Cortex of kidney (tissue), 1 donor: ENCODE results near the gene NEK6.

Source experiments
- DNase-seq: peaks from one replicate; lab custom pipeline; 2025; lab: John Stamatoyannopoulos, UW

NEK6 gene

DNA sequence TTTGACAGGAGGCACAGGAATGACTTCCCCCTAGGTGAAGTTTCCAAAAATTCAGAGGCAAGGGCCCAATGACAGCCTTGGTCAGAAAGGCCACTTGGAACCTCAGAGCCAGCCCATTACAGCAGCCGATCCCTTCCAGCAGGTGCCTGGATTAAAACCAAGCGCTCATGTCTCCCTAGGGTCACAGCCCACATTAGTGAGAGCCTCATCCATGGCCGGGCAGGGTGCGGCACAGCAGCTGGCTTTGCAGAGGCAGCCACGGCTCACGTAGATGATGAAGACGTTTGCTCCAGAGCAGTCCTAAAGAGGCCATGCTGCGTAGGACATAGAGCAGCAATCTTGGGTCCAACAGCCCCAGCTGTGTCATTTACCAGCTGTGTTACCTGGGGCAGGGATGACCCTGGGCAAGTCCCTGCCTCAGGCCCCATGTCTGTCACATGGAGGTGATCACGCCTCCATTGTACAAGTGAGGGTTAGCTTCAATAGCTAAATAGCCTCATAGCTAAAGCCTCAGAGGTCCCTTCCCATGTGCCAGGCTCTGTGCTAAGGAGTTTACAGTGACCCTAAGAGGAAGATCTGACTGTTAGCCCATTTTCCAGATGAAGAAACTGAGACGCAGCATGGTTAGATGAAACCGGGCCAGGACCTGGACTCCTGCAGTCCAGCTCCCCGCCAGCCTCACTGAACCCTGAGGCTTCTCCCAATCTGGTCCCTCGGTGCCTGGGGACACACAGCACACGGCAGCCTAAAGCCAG is 39.2 kb downstream of the NEK6 start:
- DNase-seq = no peak

DNA sequence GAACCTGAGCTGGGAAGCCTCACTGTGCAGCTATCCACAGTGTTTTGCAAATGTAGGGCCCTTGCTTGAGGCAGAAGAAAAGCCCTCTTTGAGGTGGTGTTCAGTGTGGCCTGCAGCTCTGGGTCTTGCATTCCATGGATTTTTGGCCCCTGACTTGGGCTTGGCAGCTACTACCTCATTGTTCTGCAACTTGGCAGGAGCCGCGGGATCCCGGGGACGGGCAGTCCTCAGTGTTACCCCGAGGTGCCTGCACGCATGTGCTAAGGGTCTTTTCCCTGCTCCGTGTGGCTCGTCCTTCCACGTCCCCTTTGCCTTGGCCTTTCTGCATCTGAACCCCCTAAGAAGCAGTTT is 39.8 kb downstream of the NEK6 start:
- no peak for DNase-seq

DNA sequence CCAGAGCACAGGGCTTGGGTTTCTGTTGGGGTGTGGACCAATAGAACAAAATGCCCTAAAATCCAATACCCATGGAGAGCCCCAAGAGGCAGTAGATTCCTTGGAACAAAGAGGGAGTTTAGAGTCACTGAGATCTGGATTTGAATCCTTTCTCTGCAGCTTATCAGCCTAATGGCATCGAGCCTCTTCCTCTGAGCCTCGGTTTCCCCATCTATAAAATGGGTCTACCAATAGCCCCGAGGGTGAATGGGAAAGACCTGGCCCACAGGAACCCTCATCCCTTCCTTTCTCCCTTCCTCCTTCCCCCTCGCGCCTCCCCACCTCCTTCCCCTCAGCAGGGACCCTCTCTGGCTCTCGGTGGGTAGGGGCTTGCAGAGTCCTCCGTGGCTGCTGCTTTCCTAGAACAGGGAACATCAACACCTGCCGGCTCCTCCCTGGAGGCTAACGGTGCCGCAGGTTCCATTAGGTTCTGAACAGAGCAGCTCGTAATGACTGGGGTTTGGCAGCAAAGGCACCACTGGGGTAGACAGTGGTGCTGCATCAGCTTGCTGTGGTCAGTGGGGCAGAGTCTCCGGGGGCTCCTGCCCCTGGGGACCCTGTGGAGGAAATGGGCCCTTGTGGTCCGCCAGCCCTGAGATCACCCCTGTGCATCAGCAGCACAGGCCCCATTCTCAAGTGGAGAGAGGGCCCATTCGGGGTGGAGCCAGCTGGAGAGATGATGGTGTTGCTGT is 40.3 kb downstream of the NEK6 start:
- no peak for DNase-seq

DNA sequence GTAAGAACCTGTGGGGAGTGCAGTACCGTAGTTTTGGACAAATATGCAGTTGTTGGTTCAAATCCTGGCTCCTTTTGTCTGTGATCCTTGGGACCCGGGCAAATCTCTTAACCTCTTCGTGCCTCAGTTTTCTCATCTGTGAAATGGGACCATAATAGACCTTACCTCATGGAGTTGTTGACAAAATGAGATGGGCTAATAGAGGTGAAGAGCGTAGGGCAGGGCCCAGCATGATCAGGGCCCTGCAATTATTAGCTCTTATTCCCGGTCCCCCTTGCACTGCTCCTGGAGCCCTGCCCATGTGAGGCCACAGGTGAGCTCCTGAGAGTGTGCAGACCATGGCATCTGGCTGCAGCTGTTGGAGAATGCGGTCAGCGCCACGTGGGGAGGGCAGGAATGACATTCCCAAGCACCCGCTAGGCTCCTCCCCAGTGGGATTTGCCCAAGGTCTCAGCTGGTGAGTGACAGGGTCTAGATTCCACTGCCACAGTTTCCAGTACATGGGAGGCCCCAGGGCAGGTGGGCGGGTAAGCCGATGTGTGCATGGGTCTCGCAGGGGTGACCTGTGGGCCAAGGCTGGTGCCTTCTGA is 41.0 kb downstream of the NEK6 start:
- no peak for DNase-seq

DNA sequence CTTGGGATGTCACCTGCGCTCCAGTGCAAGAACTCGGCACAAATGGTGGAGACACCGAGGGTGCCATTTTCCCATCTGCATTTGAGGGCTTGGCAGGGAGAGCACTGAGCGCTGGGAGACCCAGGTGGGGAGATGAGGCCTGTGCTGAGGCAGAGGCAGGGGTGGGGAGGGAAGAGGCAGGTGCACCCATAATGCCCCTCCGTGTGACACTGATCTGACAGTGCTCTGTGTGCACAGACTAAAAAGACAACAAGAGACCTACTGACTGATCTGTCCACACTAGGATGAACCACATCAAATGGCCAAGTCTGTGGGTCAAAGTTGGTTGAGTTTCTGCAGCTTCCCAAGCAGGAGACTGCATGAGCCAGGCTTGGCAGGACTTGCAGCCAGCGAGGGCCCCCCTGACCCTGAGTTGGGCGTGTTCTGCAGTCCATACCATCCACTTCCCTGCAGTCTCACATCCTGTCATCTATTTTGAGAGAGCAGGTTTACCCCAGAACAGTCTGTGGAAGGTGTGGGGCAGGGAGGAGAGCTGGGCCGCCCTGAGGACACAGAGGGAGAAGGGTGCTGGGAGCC is 41.9 kb downstream of the NEK6 start:
- no peak for DNase-seq

DNA sequence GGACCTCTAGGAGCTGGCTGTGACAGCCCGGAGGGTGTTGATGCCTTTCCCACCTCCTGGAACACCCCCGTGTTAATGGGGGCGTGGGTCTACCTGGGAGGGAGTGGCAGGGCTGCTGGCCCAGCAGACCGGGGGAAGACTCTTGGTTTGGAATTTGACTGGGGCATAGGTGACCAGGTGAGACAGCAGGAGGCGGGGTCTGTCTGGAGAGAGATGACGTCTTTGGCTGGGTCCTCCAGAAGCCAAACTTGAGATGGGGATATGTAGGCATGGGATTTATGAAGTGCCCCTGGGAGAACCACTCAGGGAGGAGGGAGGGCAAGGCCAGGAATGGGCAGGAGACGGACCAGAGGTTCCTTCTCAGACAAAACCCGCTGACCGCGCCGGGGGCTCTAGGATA is 42.6 kb downstream of the NEK6 start:
- no peak for DNase-seq

DNA sequence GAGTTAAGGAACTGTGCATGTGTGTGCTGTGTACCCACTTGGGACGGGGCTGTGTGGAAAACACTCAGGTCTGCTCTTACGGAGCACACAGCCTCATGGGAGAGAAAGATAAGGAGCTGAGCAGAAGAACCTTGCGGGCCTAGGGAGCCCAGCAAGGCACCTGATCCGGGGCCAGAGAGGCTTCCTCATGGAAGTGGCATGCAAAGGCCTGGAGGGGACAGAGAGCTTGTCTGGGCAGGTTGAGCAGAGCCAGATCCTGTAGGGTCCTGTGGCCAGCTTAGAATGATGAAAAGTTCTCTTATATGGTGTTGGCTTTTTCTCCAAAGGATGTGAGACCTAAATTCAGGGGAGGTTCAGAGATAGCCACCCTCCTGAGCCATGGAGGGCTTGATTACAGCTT is 45.2 kb downstream of the NEK6 start:
- DNase-seq = no peak

DNA sequence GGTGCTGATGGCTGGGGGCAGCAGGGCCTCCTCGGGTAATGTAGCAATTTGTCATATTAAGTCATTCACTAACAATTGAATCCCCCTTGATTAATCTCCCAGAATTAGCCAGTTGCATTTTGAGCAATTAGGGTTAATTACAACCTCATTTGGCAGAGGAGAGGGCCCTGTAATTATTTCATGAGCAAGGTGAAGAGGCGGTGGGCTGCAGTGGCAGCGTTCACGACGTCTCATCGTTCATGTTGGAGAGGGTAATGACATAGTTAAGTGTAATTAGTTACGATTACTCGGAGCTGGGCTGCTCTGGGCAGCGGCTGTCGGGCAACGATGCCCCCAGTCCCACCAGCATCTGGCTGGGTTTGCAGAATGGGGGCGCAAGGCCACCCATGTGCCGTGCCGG is 46.0 kb downstream of the NEK6 start:
- no peak for DNase-seq

DNA sequence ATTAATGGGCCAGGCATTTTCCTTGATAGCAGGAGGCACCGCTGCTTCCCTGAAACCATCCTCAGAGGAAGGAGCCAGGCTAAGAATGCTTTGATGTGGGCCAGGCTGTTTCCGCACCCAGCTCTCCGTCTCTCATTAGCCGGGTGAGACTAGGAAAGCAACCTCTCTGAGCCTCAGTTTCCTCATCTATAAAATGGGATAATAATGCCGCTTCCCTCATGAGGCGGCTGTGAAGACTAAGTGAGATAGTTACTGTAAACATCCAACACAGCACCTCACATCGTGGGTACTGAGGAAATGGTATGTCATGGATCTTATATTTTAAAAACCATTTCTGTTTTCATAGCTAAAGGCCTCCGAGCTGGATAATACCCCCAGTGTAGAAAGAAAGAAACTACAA is 46.5 kb downstream of the NEK6 start:
- no peak for DNase-seq

DNA sequence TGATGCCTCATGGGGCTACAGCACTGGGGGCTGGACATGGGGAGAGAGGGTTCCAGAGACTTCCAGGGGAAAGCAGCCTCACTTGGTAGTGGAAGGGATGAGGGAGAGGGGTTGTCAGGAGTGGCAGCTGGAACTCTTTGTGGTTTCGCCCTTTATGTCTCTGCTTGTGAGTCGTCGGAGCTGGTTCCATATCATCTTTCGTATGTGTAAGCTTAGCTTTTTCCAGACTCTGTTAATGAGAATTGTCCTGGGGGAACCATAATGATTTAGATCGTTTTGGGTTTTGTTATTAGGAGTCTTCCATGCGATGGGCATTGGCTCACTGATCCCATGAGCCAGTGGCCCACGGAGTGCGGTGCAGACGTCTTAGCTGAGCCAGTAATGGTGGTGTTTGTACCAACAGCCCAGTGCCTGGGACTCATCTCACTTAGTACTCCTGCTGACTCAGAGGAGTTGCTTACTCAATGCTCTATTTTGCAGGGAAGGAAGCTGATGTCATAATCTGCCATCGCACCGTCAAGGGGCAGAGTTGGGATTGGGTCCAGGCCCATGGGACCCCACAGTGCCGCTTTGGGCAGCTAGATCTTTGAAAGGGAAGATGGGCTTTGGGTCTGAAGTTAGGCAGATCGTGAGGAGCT is 48.5 kb downstream of the NEK6 start:
- DNase-seq = no peak

DNA sequence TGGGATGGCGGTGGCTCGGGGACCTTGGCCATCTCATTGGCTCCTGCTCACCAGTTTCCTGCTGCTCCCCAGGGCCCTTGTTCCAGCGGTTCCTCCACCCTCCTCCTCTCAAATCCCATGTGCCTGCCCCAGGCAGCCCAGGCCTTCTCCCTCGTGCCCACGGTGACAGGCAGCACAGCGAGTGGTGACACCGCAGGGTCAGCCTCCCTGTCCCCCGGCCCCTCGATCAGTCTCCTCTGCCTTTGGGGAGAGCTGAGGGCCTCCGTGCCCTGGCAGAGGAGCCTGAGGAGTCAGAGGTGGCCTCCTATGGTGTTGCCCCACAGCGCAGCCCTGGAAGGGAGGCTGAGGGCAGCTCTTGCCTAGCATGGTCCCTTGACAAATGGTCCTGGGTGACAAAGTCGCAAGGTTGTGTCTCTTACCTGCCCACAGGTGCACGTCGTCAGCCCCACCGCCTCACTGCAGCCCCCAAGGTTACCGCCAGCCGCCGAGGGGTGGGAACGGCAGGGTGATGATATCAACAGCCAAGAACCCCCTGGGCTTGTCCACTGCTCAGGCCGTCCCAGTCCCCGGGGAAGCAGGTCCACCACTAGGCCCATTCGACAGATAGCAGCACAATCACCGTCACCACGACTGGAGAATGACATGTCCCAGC is 49.8 kb downstream of the NEK6 start:
- no peak for DNase-seq

DNA sequence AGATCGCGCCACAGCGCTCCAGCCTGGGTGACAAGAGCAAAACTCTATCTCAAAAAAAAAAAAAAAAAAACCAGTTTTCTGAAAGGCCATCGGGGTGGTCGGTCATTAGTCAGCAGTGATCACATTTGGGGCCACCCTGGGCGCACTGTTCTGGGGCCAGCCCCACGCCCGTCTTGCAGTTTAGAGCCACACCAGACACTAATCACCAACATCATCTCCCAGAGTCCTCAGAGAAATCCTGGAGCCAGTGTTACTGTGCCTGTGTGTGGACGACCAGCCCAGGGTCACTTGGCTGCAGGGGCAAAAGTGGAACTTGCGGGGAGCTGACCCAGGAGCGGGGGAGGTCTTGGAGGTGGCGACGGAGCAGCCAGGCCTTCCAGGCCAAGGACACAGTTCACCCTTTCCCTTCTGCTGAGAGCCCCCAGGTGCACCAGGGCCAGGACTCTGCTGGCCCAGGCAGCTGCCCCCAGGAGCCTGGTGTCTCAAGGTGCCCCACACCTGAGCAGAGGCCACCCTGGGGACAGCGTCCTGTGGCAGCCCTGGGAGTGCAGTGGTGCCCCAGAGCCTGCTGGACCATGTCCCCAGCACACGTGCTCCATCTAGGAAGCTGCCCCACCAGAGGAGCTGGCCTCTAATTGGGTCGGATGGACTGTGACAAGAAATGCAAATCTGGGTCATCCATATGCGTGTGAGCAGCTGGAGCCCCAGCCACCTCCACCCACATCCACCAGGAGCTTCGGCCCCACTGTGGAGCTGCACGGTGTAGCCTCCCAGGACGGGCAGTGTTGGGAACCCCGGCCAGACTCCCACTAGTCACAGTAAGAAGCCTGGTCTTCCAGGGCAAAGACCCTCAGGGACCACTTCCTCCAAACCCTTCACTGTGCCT is 51.1 kb downstream of the NEK6 start:
- DNase-seq = no peak

DNA sequence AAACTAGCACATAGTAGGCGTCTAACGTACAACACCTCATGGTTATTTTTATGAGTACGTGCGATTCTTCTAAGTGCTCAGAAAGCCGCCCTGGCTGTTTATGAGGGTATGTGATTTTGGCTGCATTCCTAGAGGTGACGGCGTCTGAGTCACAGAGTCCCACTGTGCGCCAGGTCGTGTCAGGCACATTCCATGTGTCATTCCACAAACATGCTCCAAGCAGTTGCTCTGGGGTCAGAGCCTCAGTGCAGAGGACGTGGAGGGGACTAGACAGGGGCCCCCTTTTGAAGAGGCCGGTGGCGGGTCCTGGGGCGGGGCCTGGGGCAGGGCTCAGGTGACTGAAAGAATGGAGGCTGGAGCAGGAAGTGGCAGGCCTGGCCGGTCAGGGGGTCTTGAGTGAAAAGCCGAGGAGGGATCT is 51.9 kb downstream of the NEK6 start:
- no peak for DNase-seq

DNA sequence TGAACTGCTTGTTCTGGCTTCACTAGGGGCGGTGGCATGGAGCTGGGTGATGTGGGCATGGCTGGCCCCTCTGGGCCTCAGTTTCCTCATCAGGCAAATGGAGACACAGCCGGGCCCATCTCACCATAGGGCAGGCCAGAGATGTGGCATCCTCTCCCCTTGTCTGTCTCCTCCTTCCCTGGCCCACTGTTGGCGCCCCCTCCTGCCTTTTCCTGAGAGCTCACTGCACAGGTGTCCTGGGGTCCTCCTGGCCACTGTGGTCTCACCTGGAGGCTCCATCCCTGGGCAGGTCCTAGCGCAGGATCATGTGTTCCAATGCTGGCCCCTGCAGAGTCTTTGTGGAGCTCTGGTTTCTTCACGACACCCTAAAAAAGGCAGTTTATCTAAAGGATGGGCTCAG is 53.5 kb downstream of the NEK6 start:
- DNase-seq = no peak

DNA sequence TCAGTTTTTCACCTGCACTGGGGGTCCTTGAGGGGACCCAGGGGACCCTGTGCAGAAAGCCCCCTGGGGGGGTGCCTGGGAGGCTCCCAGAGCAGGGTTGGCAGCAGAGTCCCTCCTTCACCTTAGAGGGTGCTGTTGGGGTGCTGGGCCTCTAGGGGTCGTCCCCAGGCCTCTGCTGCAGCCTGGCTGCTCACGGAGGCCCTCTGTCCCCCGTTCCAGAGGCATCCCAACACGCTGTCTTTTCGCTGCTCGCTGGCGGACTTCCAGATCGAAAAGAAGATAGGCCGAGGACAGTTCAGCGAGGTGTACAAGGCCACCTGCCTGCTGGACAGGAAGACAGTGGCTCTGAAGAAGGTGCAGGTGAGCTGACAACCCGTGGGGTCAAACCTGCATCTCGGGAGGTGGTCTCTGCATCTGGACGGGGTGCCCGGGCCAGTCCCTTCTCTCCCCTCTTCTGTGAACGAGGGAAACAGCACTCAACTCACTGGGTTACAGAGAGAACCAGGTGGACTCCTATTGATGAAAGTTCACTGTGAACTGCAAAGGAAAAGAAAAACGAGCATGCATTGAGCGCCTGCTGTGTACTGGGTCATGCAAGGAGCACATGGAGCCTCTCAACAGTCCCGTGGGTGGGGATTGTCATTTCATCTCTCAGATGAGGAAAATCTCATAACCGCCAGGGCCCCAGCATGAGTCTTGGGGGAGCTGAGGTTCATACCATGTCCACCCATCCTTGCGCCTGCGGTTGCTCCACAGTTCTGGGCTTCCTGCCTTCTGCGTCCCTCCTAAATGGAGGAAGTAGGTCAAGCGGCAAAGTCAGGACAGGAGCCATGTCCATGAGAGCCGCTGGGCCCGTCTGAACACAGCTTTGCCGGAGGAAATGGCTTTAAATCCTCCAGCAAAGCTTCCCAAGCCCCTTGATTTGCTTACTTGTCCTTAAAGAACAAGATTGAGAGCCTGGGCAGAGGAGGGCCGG is 54.8 kb downstream of the NEK6 start:
- no peak for DNase-seq

DNA sequence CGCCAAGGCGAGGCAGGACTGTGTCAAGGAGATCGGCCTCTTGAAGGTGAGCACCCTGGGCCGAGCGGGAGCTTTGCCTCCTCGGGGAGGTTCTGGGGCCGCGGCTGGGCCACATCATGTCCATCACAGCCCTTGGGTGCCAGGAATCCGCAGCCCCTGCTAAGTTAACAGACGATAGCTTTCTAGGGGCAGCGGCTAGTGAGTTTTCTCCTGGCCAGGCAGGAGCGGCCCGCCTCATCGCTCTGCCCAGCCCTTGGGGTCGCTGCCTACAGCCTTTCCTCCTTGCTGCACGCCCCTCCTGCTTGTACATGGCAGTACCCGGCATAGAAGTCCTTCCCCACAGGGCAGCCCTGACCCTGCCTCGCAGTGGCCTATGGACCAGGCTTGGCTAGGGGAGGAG is 56.2 kb downstream of the NEK6 start:
- no peak for DNase-seq

DNA sequence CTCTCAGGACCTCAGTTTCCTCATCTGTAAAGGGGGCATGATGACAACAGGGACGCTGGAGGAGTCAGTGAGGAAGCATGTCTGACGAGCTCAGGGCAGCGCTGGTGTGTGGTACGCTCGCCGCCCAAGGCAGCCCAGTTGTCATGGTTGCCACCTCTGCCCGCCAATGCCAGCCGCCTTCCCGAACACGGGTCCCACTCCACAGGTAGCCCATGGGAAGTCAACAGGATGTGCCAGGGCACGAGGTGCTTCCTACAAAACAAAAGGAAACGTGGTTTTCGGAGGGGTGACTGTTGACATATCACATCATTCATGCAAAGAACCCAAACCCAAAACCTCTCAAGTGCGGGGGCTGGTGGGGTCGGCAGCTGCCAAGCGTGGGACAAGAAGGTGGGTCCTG is 58.1 kb downstream of the NEK6 start:
- DNase-seq = no peak

DNA sequence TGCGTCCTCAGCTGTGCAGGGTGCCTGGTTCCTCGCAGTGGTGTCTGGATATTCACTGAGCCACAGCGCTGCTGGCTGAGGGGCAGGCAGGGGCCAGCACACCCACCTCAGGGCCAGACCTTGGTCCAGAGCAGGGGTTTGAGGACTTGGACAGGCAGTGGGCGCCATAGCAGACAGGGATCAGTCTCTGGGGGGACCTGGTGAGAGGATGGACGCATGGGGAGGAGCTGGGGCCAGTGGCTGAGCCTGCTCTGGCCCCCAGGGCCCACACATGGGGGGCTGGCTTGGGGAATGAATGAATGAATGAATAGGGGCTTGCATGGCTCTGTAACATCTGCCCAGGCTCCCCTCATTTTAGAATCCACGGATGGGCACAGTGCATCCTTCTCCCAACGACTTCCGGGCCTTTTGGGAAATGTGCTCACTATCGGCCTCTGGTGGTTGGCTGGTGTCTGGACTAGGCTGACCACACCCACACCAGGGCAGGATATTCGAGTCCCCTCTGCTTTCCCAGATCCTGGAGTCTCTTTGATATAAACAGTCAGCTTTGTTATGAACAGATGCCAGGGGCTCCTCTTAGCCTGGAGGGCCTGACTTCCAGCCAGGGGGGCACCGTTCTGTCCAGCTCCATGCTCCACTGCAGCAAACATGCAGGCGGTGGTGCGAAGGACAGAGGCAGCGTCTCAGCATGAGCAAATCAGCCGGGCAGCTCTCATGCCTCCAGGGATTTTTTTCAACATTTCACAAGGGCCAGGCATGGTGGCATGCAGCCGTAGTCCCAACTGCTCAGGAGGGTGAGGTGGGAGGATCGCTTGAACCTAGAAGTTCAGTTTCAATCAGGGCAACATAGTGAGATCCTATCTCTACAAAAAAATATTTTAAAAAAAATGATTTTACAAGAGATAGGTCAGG is 62.6 kb downstream of the NEK6 start:
- DNase-seq = no peak

DNA sequence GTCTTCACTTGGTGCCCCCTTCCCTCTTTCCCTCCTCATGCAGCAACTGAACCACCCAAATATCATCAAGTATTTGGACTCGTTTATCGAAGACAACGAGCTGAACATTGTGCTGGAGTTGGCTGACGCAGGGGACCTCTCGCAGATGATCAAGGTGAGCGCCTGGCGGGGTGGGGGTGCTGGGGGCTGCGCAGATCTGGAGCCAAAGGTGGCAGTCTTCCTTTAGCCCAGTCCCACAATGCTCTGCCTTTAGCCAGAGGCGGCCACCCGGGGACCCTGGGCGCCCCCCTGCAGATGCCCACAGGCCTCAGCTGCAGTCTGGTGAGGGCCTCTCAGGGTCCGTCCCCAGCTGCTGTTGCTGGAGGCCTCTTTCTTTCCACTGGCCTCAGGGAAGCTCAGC is 63.7 kb downstream of the NEK6 start:
- DNase-seq = no peak
